Stimulated activated naive CD8-positive, alpha-beta T cell treated with anti-CD3 and anti-CD28 coated beads, Interleukin-15, amount 100 ng/mL, for 72 hours (primary cell): ENCODE data around the gene ATP10B.

Source experiments
- ATAC-seq: fragments of 150-1000 bp; cut with Tn5 transposase; 2 replicates; pipeline ENCODE4 v1.10.0; 2021; ENCODE audit warnings: mild to moderate bottlenecking, moderate library complexity
- DNase-seq, 2 donors: peaks; one replicate each; pipeline ENCODE4 v3.0.0; 2021 to 2022
- H3K27ac Mint-ChIP-seq, 2 donors: one replicate each; pipeline ENCODE4 v1.8.0; 2022; ENCODE audit warnings: mild to moderate bottlenecking in 2 of 2, mixed read lengths in 2 of 2, moderate library complexity in 2 of 2
- H3K27me3 Mint-ChIP-seq: one replicate; pipeline ENCODE4 v1.8.0; 2022; ENCODE audit warnings: mixed read lengths
- H3K4me1 Mint-ChIP-seq: one replicate; pipeline ENCODE4 v1.8.0; 2022; ENCODE audit warnings: mild to moderate bottlenecking, mixed read lengths
- H3K4me3 Mint-ChIP-seq, 2 donors: one replicate each; pipeline ENCODE4 v1.8.0; 2022; ENCODE audit warnings: mild to moderate bottlenecking in 2 of 2, mixed read lengths in 2 of 2, moderate library complexity in 1 of 2
- H3K9me3 Mint-ChIP-seq, 2 donors: one replicate each; pipeline ENCODE4 v1.8.0; 2022; ENCODE audit warnings: mixed read lengths in 2 of 2

ATP10B gene

DNA sequence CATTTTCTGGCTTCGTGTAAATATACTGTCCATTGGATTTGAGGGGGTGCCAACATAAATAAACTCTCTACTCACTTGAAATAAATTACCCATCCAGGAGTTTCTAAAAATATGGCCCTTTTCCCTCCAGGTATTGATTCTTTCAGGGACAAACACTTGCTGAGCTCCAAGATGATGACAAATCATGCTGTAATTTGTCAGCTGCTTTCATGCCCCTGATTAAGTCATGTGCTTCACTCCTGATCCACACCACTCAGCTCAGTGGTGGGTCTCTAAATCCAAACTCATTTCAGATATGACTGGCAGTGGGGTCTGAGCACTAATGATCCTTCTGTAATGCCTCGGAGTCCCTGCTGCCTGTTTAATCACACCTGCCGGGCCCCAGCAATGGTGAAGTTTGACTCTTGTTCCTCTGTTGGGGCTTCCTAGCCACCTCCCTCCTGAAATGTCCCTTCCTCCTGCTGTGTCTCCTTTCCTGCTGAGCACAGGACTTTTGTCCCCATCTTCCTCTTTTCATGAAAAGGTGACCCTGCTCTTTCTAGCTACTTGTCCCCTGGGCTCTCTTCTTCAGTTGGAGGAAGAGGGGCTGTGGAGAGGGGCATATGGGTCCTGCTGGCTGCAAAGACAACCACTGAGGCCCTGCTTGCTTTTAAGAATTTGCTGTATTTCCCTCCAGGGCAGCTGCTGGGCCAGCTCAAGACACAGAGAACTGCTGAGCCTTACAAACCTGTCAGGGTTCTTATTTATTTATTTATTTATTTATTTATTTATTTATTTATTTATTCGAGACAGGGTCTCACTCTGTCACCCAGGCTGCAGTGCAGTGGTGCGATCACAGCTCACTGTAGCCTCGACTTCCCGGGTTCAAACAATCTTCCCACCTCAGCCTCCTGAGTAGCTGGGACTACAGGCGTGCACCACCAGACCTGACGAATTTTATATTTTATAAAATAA lies 200.0 kb downstream of the ATP10B start:
- peaks cover 14% of the 10 kb centered on the region for H3K27me3 Mint-ChIP-seq
- no peak overlapping the region for H3K4me3 Mint-ChIP-seq
- DNase-seq (no peak), ATAC-seq (no peak)
- H3K9me3 Mint-ChIP-seq = no peaks in the 10 kb centered on the region
- H3K4me1 Mint-ChIP-seq = peaks cover 4% of the 10 kb centered on the region
- no peak overlapping the region for H3K27ac Mint-ChIP-seq

DNA sequence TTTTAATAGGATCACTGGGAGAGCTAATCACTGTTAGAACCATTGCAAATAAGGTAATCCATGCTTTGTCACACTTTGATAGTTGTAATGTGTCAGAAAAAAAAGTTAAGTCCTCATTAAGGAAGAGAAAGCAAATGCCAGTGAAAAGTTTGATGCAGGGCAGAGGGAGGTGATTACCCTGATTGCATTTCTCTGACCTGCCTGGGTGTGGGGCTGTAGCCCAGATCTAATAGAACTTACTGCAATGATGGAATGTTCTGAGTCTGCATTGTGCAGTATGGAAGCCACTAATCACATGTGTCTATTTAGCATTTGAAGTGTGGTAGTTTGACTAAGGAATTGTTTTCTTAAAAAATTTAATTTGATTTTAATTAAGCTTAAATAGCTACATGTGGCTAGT lies 202.7 kb downstream of the ATP10B start:
- peaks cover 6% of the 10 kb centered on the region for H3K27me3 Mint-ChIP-seq
- H3K27ac Mint-ChIP-seq = no peak overlapping the region
- no peak for DNase-seq
- ATAC-seq = no peak
- no peaks in the 10 kb centered on the region for H3K4me1 Mint-ChIP-seq
- no peak overlapping the region for H3K4me3 Mint-ChIP-seq
- no peaks in the 10 kb centered on the region for H3K9me3 Mint-ChIP-seq

DNA sequence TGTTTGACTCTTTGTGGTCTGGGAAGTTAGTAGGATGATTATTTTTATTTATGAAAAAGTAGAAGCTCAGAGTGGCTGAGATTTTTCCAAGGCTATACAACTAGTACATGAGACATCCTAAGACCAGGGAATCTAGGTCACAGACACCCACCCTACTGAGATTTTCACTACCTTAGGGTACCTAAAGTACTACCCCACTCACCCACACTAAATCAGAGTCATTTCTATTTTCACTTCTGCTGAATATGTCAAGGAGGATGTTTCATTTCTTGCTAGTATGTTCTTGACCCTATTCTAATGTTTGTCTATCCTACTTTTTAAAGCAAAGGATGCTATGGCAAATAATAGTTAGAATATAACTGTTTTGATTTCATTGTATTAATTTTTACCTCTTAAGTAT lies 206.0 kb downstream of the ATP10B start:
- Mint-ChIP-seq H3K4me3 (no peak overlapping the region), H3K27me3 (peaks cover 6% of the 10 kb centered on the region), H3K27ac (no peak overlapping the region), H3K9me3 (no peaks in the 10 kb centered on the region), H3K4me1 (no peaks in the 10 kb centered on the region)
- DNase-seq (no peak), ATAC-seq (no peak)

DNA sequence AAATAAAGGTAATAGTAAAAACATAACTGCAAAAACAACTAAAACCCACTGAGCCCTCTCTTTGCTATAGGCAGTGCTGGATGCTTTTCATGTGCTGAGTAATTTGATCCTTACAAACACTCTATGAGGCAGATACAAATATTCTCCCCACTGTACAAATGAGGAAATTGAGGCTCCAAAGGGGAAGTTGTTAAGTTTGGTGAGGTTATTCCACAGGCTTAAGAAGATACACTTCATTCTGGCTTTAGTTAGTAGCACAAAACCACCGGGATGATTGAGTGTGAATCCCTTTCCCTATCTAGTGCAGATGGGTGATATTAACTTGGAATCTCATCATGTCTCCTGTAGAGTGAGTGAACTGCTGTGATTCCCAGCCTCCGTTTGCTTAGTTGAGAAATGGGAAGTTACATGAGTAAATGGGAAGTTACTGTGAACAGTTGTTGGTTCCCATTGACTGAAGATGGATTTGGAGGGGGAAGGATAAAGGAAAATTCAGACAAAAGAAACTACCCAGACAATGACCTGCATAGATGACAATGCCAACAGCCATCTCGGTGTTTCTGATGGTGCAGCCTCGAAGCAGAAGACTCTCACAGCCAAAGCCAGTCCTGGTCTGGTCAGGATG lies 208.3 kb downstream of the ATP10B start:
- H3K4me1 Mint-ChIP-seq = no peaks in the 10 kb centered on the region
- no peak overlapping the region for H3K4me3 Mint-ChIP-seq
- peaks cover 12% of the 10 kb centered on the region for H3K27me3 Mint-ChIP-seq
- DNase-seq = no peak
- H3K27ac Mint-ChIP-seq = no peak overlapping the region
- no peak for ATAC-seq
- H3K9me3 Mint-ChIP-seq = no peaks in the 10 kb centered on the region

DNA sequence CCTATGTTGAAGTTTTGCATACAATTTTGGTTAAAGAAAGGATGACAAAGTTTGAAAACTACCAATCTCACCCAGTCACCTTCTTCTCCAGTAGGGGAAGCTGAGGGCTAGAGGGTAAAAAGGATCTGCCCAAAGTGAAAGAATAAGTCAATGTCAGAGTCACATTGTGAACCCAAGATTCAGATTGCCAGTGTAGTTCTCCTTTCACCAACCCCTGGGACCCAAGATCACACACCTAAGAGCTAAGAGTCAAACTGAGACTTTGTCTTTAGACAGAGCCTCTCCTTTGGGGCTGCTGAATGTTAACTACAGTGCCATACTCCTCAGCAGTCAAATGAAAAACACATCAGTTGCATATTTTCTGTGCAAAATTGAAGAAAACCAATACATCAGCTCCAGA lies 210.6 kb downstream of the ATP10B start:
- peaks cover 0 to 6% of the 10 kb centered on the region in 2 donors for H3K9me3 Mint-ChIP-seq
- H3K4me1 Mint-ChIP-seq = no peaks in the 10 kb centered on the region
- no peak overlapping the region for H3K27ac Mint-ChIP-seq
- ATAC-seq (no peak), DNase-seq (no peak)
- H3K4me3 Mint-ChIP-seq = no peak overlapping the region
- peaks cover 13% of the 10 kb centered on the region for H3K27me3 Mint-ChIP-seq

DNA sequence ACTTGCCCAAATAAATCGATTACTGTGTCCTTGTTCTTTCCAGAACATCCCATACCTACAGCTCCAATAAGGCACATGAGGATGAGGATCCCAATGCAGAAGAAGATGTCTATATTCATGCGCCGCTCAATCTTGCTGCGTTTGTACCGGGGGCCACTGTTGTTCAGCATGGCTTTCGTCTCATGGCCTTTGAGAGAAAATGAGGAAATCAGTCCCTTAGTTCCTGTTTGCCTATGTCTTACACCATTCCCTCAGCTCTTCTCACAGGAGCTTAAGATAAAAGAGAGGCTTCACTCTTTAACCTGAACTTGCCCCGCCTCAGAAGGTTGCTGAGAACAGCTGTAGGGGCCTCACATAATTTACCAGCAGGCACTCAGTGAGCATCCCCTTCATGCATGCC lies 211.6 kb downstream of the ATP10B start:
- DNase-seq = no peak
- Mint-ChIP-seq H3K4me1 (no peaks in the 10 kb centered on the region), H3K27me3 (peaks cover 13% of the 10 kb centered on the region), H3K9me3 (peaks cover 0 to 9% of the 10 kb centered on the region in 2 donors), H3K4me3 (no peak overlapping the region), H3K27ac (no peak overlapping the region)
- no peak for ATAC-seq

DNA sequence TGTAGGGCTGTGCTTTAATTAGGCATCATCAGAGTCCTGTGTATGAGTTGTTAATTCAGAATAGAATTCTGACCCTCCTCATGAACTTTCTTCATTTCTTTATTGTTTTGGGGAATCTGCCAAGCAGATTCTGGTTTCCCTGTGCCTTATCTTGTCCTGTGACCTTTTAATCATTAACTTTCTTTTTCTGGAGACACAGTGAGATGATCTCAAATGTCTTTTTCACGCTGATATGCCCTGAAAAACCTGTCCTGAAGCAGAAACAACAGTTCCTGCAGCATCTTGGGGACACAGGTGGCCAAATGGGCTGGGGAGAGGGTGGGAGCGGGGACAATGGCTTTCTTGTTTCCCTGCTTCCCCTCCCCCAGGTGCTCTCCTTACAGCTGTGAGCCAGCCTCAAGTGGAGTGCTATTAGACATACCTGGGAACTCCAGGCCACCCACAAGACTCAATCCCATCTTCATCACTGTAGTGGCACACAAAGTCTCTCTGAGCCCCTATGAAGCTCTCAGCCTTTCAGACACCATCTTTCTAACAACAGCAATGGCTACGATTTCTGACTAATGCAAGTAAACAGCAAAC lies 213.8 kb downstream of the ATP10B start:
- H3K4me1 Mint-ChIP-seq = no peaks in the 10 kb centered on the region
- peaks cover 13% of the 10 kb centered on the region for H3K27me3 Mint-ChIP-seq
- DNase-seq (no peak), ATAC-seq (no peak)
- no peak overlapping the region for H3K4me3 Mint-ChIP-seq
- H3K27ac Mint-ChIP-seq = peak overlapping the region in 1 of 2 donors; percentile 14
- peaks cover 4 to 9% of the 10 kb centered on the region in 2 donors for H3K9me3 Mint-ChIP-seq

DNA sequence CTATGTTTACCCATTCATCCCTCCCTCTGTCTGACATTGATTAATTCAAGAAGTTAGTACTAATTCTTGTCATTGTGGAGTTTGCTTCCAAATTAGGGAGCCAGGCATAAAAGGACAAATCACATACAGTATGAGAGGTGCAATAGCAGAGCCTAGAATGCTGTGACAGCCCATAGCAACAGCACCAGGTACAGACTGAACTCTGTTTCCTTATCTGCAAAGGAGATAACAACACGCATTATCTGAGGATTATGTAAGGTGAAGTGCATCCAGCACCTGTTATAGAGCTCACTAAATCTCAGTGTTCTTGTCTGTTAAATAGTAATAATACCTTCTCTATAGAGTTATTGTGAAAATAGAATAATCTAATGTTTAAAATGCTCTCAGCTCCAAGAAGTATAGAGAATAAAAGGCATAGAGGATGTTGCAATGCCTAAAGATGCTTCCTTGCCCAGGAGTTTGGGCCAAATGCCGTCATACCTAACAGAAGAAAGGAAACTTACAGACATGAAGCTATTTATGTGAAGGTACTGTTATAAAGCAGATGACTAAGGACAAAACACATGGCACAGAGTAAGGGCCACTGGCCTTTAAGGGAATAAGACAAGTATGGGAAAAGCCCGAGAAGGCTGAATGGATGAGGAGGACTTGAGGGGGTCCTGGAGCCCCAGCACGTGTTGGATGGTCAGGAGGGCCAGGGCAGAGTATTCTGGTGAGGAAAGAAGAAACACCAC lies 214.5 kb downstream of the ATP10B start:
- DNase-seq = no peak
- peaks cover 13% of the 10 kb centered on the region for H3K27me3 Mint-ChIP-seq
- H3K27ac Mint-ChIP-seq = no peak overlapping the region
- no peaks in the 10 kb centered on the region for H3K4me1 Mint-ChIP-seq
- H3K4me3 Mint-ChIP-seq = no peak overlapping the region
- peaks cover 4 to 9% of the 10 kb centered on the region in 2 donors for H3K9me3 Mint-ChIP-seq
- no peak for ATAC-seq

DNA sequence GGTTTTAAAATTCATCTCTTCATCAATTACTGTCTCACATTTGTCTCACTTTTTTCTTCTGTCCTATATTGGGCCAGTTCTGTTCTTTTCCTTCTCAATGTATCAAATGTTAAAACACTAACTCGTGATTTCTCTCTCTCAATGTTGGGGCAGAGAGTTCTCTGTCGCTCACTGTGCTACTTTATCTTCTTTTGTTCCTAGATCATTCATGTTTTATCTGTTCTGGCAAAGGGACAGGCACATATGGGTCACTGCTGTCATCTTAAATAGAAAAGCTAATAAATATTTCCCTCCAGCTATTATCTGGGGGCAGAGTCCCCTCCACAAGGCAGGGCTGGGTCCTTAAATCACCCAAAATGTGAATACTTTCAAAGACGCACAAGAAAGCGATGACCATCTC lies 216.3 kb downstream of the ATP10B start:
- H3K4me1 Mint-ChIP-seq = no peaks in the 10 kb centered on the region
- peaks cover 4 to 9% of the 10 kb centered on the region in 2 donors for H3K9me3 Mint-ChIP-seq
- H3K4me3 Mint-ChIP-seq = no peak overlapping the region
- no peak for DNase-seq
- no peak overlapping the region for H3K27ac Mint-ChIP-seq
- H3K27me3 Mint-ChIP-seq = peaks cover 13% of the 10 kb centered on the region
- no peak for ATAC-seq

DNA sequence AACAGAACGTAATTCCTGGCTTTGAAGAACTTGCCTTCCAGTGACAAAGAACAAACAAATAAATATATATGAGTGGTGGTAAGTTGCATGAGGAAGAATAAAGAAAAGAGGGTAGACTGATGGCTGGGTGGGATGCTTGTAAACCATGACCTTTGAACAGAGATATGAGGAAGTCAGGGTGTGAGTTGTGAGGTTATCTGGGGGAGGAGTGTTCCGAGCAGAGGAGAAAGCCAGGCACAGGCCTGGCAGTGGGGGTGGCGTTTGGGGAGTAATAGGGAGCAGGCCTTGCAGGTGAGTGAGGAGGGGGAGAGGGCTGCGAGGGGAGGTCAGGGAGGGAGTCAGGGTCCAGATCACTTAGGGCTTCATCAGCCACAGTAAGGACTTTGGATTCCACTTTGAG lies 217.0 kb downstream of the ATP10B start:
- Mint-ChIP-seq H3K4me1 (no peaks in the 10 kb centered on the region), H3K27ac (no peak overlapping the region), H3K4me3 (no peak overlapping the region), H3K9me3 (peaks cover 4 to 9% of the 10 kb centered on the region in 2 donors), H3K27me3 (peaks cover 13% of the 10 kb centered on the region)
- no peak for DNase-seq
- no peak for ATAC-seq

DNA sequence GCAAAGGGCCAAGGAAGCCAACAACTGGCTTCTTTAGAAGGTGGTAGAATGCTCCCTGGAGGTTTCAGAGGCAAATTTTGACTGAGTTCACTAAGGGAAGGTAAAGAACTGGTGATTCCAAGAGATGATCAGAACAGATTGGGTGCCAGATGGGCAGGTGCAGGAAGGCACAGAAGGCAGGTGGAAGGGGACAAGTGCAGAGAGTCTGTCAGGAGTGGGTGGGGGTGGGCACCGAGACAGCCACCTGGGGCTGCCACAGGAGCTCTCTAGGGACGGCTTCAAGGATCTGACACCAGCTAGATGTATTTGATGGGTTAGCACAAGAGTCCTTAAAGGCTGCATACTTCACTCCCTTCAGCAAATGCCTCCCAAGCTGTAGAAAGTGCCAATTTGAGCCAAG lies 223.0 kb downstream of the ATP10B start:
- Mint-ChIP-seq H3K4me1 (no peaks in the 10 kb centered on the region), H3K4me3 (no peak overlapping the region), H3K9me3 (no peaks in the 10 kb centered on the region), H3K27me3 (peaks cover 15% of the 10 kb centered on the region), H3K27ac (peak overlapping the region in 1 of 2 donors; percentile 7)
- no peak for ATAC-seq
- DNase-seq = no peak

DNA sequence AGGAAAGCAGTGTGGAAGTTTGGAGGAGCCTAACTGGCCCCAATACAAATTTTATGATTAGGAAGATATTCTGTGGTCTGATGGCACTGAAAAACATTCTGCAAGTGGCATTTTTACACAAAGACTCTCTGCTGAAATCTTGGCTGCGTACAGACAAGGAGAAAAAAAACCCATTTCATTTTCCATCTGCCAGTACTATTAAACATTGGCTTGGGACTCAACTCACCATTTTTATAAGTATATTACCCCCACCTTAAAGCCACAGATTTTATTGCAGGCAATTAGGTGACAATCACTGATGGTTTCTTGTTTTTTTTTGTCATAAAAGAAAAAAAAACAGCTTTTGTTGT lies 223.4 kb downstream of the ATP10B start:
- Mint-ChIP-seq H3K4me3 (no peak overlapping the region), H3K27me3 (peaks cover 15% of the 10 kb centered on the region), H3K9me3 (no peaks in the 10 kb centered on the region), H3K27ac (no peak overlapping the region), H3K4me1 (no peaks in the 10 kb centered on the region)
- DNase-seq (no peak), ATAC-seq (no peak)

DNA sequence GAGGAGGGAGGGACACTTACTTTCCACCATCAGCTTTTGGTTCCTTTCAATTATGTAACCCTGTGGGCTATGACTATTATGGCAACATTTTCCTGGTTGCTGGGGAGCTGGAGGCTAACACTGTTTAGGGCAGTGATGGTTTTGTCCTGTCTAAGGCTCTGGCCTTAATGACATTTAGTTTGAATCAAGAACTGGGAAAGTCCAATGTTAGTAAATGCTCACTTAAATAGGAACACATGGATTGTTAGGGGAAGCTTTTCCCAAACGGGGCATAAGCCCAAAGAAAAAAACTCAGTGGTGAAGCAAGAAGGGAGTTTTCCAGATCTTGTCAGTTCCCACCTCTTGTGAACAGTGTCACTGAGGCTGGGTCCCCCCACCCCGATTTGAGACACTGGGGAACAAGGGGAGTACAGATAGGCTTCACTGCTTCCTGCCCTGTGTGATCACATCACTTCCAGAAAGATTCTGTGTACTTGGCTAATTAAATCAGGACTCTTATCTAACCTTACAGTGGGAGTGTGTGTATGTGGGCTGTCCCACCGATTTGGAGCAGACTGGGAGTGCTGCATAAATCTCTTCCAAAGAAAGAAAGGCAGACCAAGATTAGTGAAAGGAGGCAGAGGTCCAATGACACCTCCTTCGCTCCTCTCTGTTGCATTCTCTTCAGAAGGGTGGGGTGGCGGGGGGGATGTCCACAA lies 223.9 kb downstream of the ATP10B start:
- peaks cover 19% of the 10 kb centered on the region for H3K27me3 Mint-ChIP-seq
- ATAC-seq (no peak), DNase-seq (no peak)
- H3K4me3 Mint-ChIP-seq = no peak overlapping the region
- H3K9me3 Mint-ChIP-seq = no peaks in the 10 kb centered on the region
- no peaks in the 10 kb centered on the region for H3K4me1 Mint-ChIP-seq
- no peak overlapping the region for H3K27ac Mint-ChIP-seq

DNA sequence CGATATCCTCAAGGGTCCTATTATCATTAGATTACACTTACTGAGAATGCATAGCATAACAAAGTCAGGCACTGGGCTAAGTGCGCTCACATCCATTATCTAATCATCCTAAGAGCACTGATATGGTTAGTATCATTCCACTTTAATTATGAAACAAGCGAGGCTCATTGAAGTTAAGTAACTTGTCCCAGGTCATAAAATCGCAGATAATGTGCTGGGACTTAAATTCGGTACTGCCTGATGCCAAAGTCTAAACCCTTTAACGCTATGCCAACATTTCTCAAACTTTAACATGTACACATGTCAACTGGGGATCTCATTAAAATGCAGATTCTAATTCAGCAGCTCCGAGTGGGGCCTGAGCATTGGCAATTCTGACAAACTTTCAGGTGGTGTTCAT lies 225.7 kb downstream of the ATP10B start:
- Mint-ChIP-seq H3K9me3 (no peaks in the 10 kb centered on the region), H3K4me1 (no peaks in the 10 kb centered on the region), H3K27ac (no peak overlapping the region), H3K4me3 (no peak overlapping the region), H3K27me3 (peaks cover 28% of the 10 kb centered on the region)
- ATAC-seq = no peak
- no peak for DNase-seq

DNA sequence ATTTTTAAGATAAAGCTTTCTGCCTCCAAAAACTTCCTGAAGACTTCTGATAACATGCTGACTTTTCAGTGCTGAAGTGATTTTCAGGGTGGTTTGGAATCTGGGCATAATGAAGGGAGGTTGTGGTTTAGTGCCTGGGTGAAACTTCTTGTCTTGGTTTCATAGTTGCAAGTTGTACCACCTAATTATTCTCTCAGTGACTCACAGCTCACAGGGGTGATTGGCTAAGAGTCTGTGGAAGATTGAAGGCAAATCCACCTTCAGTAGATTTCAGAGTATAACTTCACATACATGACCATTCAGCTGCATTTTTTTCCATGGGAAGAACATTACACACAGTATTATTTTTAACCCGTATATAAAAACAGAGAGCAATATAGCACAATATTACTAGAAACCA lies 230.5 kb downstream of the ATP10B start:
- peaks cover 28% of the 10 kb centered on the region for H3K27me3 Mint-ChIP-seq
- no peak for ATAC-seq
- H3K9me3 Mint-ChIP-seq = no peaks in the 10 kb centered on the region
- H3K27ac Mint-ChIP-seq = no peak overlapping the region
- H3K4me3 Mint-ChIP-seq = no peak overlapping the region
- DNase-seq = no peak
- H3K4me1 Mint-ChIP-seq = no peaks in the 10 kb centered on the region
